CD4-positive, alpha-beta memory T cell (primary cell): Measurements from ENCODE around the gene SUN5. TPM values are rescaled to one million over a fixed set of nuclear protein-coding genes. Genes with fewer than 3 reads are reported as not detected.

ENCODE experiments used
- polyA plus RNA-seq, 2 donors: library from polyadenylated mRNA; unstranded; fragments of 300-500 nt; fragmentation: Illumina TruSeq; gene quantifications; one replicate each; pipeline ENCODE4 v1.2.3, GENCODE V29; 2021
- total RNA-seq, 2 experiments: library from RNA; stranded (reverse); gene quantifications; one replicate each; pipeline ENCODE4 v1.2.3, GENCODE V29; 2021

SUN5 gene
- total and polyA plus RNA-seq, 4 experiments from 2014 or later, result not detected

Other genes starting within 250 kb of the SUN5 start
- under 1 TPM; 0.38 to 0.47 TPM for gene DNMT3B, start 242.0 kb downstream of the SUN5 start, total RNA-seq
- gene DNMT3B, start 242.0 kb downstream of the SUN5 start, polyA plus RNA-seq, result under 1 TPM in 1 of 2 donors, not detected in 1; 0.16 TPM
- gene MAPRE1, start 184.5 kb downstream of the SUN5 start, total RNA-seq, result 10 to 100 TPM; 78.1 to 78.6 TPM
- 100 to 1,000 TPM in 1 of 2 donors, 10 to 100 TPM in 1; 95.9 to 140 TPM for gene MAPRE1, start 184.5 kb downstream of the SUN5 start, polyA plus RNA-seq
- 1 to 10 TPM; 1.5 to 1.8 TPM for gene EFCAB8, start 145.5 kb downstream of the SUN5 start, total RNA-seq
- gene EFCAB8, start 145.5 kb downstream of the SUN5 start, polyA plus RNA-seq, result not detected
- gene BPIFB2, start 3.3 kb upstream of the SUN5 start, total RNA-seq, result not detected
- not detected for gene BPIFB2, start 3.3 kb upstream of the SUN5 start, polyA plus RNA-seq
- not detected for gene BPIFB6, start 27.2 kb upstream of the SUN5 start, total RNA-seq
- gene BPIFB6, start 27.2 kb upstream of the SUN5 start, polyA plus RNA-seq, result not detected
- not detected for gene BPIFB3, start 49.5 kb upstream of the SUN5 start, total RNA-seq
- not detected for gene BPIFB3, start 49.5 kb upstream of the SUN5 start, polyA plus RNA-seq
- gene BPIFB4, start 75.2 kb upstream of the SUN5 start, total RNA-seq, result not detected
- gene BPIFB4, start 75.2 kb upstream of the SUN5 start, polyA plus RNA-seq, result not detected
- gene BPIFA2, start 163.7 kb upstream of the SUN5 start, total RNA-seq, result not detected
- not detected for gene BPIFA2, start 163.7 kb upstream of the SUN5 start, polyA plus RNA-seq
- not detected for gene BPIFA3, start 212.9 kb upstream of the SUN5 start, total RNA-seq
- not detected for gene BPIFA3, start 212.9 kb upstream of the SUN5 start, polyA plus RNA-seq
- gene BPIFA1, start 231.6 kb upstream of the SUN5 start, total RNA-seq, result not detected
- not detected for gene BPIFA1, start 231.6 kb upstream of the SUN5 start, polyA plus RNA-seq